ENCODE results near the gene MARCHF2.

MARCHF2 gene

DNA sequence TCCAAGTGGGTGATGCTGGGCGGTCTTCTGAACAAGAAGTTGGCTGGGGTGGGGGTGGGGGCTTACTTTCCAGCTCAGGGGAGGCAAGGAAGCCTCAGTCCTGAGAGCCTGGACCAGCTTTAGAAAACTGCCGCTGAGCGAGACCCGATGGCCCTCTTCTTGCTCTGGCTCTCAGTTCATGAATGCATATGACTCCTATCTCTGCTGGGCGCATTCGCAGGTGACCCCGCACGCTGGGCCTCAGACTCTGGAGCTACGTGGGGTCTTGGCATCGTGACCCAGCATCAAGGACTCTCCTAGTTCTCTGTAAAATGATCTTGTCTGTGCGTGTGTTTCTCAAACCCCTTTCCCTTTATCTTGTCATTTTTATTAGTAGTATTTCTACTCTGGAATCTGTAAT lies 69.6 kb downstream of the MARCHF2 start:
- DNase-seq: no peak

DNA sequence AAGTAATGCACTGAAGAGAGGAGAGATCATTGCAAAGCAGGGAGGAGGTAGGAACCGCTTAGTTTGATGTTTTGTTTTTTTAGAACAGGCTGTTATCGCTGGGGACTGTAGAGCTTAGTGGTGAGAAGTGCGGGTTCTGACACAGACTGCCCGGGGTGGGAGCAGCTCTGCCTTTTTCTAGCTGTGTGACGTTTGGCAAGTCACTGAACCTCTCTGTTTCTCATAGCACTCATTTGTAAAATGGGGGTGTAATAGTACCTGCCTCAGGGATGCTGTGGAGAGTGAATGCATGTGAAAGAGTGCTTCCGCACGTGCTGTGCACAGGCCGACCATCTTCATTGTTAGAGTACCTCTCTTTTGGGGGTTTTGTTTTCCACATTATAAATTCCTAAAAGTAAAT lies 70.1 kb downstream of the MARCHF2 start:
- DNase-seq: no peak

DNA sequence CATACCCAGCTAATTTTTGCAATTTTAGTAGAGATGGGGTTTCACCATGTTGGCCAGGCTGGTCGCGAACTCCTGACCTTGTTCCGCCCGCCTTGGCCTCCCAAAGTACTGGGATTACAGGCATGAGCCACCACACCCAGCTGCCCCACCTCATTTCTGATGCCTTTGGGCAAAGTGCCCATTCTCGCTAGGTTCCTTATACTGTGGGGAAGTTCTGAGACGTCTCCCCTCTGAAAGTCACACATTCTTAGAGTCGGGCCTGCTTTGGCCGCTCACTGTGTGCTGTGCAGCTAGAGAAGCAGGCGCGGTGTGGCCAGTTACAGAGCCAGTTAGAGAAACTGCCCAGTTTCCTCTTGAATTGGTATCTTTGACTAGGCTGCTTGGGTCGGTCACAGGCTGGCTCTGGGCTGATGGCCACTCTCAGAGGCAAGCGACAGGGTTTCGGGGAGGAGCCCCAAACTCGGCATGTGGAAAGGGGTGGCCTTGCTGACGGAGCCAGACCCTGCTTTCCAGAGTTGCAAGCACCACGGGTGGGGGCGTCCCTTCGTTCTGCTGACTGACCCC lies 71.3 kb downstream of the MARCHF2 start:
- DNase-seq: no peak

DNA sequence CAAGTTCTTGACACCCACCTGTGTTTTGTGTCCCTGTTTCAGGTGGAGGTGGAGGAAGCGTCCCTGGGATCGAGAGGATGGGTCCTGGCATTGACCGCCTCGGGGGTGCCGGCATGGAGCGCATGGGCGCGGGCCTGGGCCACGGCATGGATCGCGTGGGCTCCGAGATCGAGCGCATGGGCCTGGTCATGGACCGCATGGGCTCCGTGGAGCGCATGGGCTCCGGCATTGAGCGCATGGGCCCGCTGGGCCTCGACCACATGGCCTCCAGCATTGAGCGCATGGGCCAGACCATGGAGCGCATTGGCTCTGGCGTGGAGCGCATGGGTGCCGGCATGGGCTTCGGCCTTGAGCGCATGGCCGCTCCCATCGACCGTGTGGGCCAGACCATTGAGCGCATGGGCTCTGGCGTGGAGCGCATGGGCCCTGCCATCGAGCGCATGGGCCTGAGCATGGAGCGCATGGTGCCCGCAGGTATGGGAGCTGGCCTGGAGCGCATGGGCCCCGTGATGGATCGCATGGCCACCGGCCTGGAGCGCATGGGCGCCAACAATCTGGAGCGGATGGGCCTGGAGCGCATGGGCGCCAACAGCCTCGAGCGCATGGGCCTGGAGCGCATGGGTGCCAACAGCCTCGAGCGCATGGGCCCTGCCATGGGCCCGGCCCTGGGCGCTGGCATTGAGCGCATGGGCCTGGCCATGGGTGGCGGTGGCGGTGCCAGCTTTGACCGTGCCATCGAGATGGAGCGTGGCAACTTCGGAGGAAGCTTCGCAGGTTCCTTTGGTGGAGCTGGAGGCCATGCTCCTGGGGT lies 72.7 kb downstream of the MARCHF2 start:
- DNase-seq: no peak

GRCh38 chr19:8486661-8487136 lies 73.6 kb downstream of the MARCHF2 start:
- no peak for DNase-seq

- DNase-seq: no peak
Measured at GRCh38 chr19:8487137-8487851, 74.2 kb downstream of the MARCHF2 start.

- DNase-seq: no peak
Measured at GRCh38 chr19:8488365-8488764, 75.3 kb downstream of the MARCHF2 start.

Data from NCI-H2171 treated with DMSO at 0.1 percent for 48 hours (cell line).